GM12865 (cell line): ENCODE data around the gene SEMA6D.

Source experiments
- DNase-seq: peaks from one replicate; pipeline ENCODE4 v3.0.0; 2010; ENCODE audit warnings: low read depth
- H3K4me3 ChIP-seq: 2 replicates; pipeline ENCODE4 v1.5.1; 2011; ENCODE audit warnings: mild to moderate bottlenecking, low read depth, low read length, control low read depth
- CTCF ChIP-seq: IDR thresholded peaks from 2 replicates; pipeline ENCODE4 v1.5.1; 2011; ENCODE audit warnings: low read length, control low read depth, low read depth, inconsistent platforms; ENCODE audit not compliant: insufficient read depth; ENCODE audit errors: missing control alignments

Gene SEMA6D

GRCh38 chr15:47717036-47717612 lies at the start of gene SEMA6D:
TSS of gene SEMA6D (plus strand) at chr15:47717505. CDS start at chr15:47759799, 42,294 bp downstream.
- no peak within 1 kb of the TSS for H3K4me3 ChIP-seq
- TF ChIP-seq CTCF = no peak
- no peak for DNase-seq

GRCh38 chr15:47669221-47669620 lies 48.1 kb upstream of the SEMA6D start:
- no peak overlapping the region for H3K4me3 ChIP-seq
- no peak for TF ChIP-seq CTCF
- no peak for DNase-seq

- no peak for DNase-seq
- TF ChIP-seq CTCF = no peak
- H3K4me3 ChIP-seq = no peak overlapping the region
Observed at GRCh38 chr15:47670365-47670764, 46.9 kb upstream of the SEMA6D start.

- no peak overlapping the region for H3K4me3 ChIP-seq
- no peak for DNase-seq
- TF ChIP-seq CTCF = no peak
Observed at GRCh38 chr15:47673232-47673761, 44.0 kb upstream of the SEMA6D start.

GRCh38 chr15:47674586-47675232 lies 42.6 kb upstream of the SEMA6D start:
- no peak for TF ChIP-seq CTCF
- DNase-seq = no peak
- no peak overlapping the region for H3K4me3 ChIP-seq

- H3K4me3 ChIP-seq = no peak overlapping the region
- no peak for TF ChIP-seq CTCF
- no peak for DNase-seq
Observed at GRCh38 chr15:47675735-47676134, 41.6 kb upstream of the SEMA6D start.

- no peak overlapping the region for H3K4me3 ChIP-seq
- no peak for TF ChIP-seq CTCF
- no peak for DNase-seq
Observed at GRCh38 chr15:47678040-47678439, 39.3 kb upstream of the SEMA6D start.
